ENCODE data around the gene CPTP. TPM values are rescaled to one million over a fixed set of nuclear protein-coding genes. Genes with fewer than 3 reads are reported as not detected.
A peak's percentile ranks its signal among the peaks of the same experiment; 100 is the strongest.

Gene CPTP
- total and polyA plus RNA-seq, 2 of the 13 experiments (the other 11 are each of a cell fraction or from before 2014, with no cell fraction given), result 5.5 to 9.3 TPM

GRCh38 chr1:1347663-1348419, 23.2 kb downstream of the CPTP start (continued):
- TF ChIP-seq GMEB2 (CRISPR knock-in tag; IDR thresholded peaks at IDR 0.05; ENCODE audit: low read depth), result no peak
- TF ChIP-seq ATF7 (IDR thresholded peaks at IDR 0.05), result no peak
- TF ChIP-seq ATF7 (CRISPR knock-in tag; IDR thresholded peaks at IDR 0.05), result peak; percentile 44; the same call in 1 of the 2 replicates
- TF ChIP-seq ZNF33A (CRISPR knock-in tag; IDR thresholded peaks at IDR 0.05; ENCODE audit: borderline replicate concordance), result no peak
- no peak for TF ChIP-seq MLX (CRISPR knock-in tag; IDR thresholded peaks at IDR 0.05)
- no peak for TF ChIP-seq ZNF335 (CRISPR knock-in tag; IDR thresholded peaks at IDR 0.05)
- TF ChIP-seq ZNF773 (CRISPR knock-in tag; IDR thresholded peaks at IDR 0.05; ENCODE audit: borderline replicate concordance), result no peak
- TF ChIP-seq ELF4 (CRISPR knock-in tag; IDR thresholded peaks at IDR 0.05; ENCODE audit: borderline replicate concordance), result no peak
- no peak for TF ChIP-seq ZHX2 (IDR thresholded peaks at IDR 0.05; ENCODE audit: low read depth)
- no peak for TF ChIP-seq ZHX2 (CRISPR knock-in tag; IDR thresholded peaks at IDR 0.05; ENCODE audit: borderline replicate concordance)
- TF ChIP-seq SUZ12 (IDR thresholded peaks at IDR 0.05; ENCODE audit: low read depth, low read length), result no peak
- no peak for TF ChIP-seq ZNF138 (CRISPR knock-in tag; IDR thresholded peaks at IDR 0.05; ENCODE audit: low read depth)
- no peak for TF ChIP-seq SOX5 (CRISPR knock-in tag; IDR thresholded peaks at IDR 0.05; ENCODE audit: borderline replicate concordance)
- TF ChIP-seq SRSF9 (IDR thresholded peaks at IDR 0.05; ENCODE audit: borderline replicate concordance, insufficient read depth, low read depth, low read length, poor library complexity, severe bottlenecking), result no peak
- TF ChIP-seq ZNF12 (CRISPR knock-in tag; IDR thresholded peaks at IDR 0.05), result no peak
- no peak for TF ChIP-seq ARNTL (CRISPR knock-in tag; IDR thresholded peaks at IDR 0.05)
- no peak for TF ChIP-seq ZNF577 (CRISPR knock-in tag; IDR thresholded peaks at IDR 0.05; ENCODE audit: borderline replicate concordance, low read depth)
- TF ChIP-seq ZNF883 (CRISPR knock-in tag; IDR thresholded peaks at IDR 0.05; ENCODE audit: not compliant biosample characterization), result no peak
- TF ChIP-seq CBFB (CRISPR knock-in tag; IDR thresholded peaks at IDR 0.05), result 0 out of 2 replicates have a peak, but pooled peaks have one; percentile 36
- peak; percentile 55; the same call in 1 of the 2 replicates for TF ChIP-seq ZNF501 (CRISPR knock-in tag; IDR thresholded peaks at IDR 0.05)
- TF ChIP-seq ZNF772 (CRISPR knock-in tag; IDR thresholded peaks at IDR 0.05), result no peak
- TF ChIP-seq ZNF775 (CRISPR knock-in tag; IDR thresholded peaks at IDR 0.05; ENCODE audit: borderline replicate concordance), result no peak
- no peak for TF ChIP-seq ZNF652 (CRISPR knock-in tag; IDR thresholded peaks at IDR 0.05; ENCODE audit: borderline replicate concordance, low read depth)
